ENCODE data around the gene OST4.

GRCh38 chr2:27115519-27115918 lies 44.1 kb upstream of the OST4 start:
- TF ChIP-seq POLR2A (IDR thresholded peaks at IDR 0.05): no peak
- TF ChIP-seq CTCF (IDR thresholded peaks at IDR 0.05): no peak
- TF ChIP-seq POLR2AphosphoS5 (IDR thresholded peaks at IDR 0.05): no peak
